Lower leg skin (tissue), 3 donors: Measurements from ENCODE around the gene LDB2.

Source experiments
- POLR2A ChIP-seq, 2 donors: fragments of 450-650 bp; IDR thresholded peaks; one replicate each; pipeline ENCODE4 v1.6.1; 2016 to 2017; ENCODE audit warnings: antibody characterized with exemption in 2 of 2, mild to moderate bottlenecking in 1 of 2, moderate library complexity in 1 of 2
- TF ChIP-seq, protein P1 (sequence below), 3 donors: fragments of 450-650 bp; IDR thresholded peaks; one replicate each; pipeline ENCODE4 v1.5.1; 2016; ENCODE audit warnings: antibody characterized with exemption in 3 of 3, mild to moderate bottlenecking in 3 of 3, moderate library complexity in 2 of 3

DNA sequence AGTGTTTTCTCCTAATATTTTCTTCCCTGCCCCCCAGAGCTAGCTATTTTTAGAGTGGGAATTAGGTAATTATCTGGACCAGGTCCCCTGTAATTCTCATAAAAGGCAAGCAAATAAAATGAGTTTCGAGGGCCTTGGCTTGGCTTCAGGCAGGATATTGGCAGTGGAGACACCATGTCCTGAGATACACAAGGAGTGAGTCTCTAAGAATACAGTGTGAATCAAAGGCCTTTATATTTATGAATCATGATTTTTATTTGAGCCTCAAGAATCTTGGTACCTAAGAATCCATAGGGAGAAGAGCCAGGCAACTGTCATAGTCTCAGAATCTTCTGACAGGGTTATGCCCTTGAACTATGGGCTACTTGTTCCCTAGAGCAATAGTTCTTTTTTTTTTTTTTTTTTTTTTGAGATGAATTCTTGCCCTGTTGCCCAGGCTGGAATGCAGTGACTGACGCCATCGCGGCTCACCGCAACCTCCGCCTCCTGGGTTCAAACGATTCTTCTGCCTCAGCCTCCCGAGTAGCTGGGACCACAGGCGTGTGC, 205.4 kb downstream of the LDB2 start:
- TF ChIP-seq, protein P1, sequence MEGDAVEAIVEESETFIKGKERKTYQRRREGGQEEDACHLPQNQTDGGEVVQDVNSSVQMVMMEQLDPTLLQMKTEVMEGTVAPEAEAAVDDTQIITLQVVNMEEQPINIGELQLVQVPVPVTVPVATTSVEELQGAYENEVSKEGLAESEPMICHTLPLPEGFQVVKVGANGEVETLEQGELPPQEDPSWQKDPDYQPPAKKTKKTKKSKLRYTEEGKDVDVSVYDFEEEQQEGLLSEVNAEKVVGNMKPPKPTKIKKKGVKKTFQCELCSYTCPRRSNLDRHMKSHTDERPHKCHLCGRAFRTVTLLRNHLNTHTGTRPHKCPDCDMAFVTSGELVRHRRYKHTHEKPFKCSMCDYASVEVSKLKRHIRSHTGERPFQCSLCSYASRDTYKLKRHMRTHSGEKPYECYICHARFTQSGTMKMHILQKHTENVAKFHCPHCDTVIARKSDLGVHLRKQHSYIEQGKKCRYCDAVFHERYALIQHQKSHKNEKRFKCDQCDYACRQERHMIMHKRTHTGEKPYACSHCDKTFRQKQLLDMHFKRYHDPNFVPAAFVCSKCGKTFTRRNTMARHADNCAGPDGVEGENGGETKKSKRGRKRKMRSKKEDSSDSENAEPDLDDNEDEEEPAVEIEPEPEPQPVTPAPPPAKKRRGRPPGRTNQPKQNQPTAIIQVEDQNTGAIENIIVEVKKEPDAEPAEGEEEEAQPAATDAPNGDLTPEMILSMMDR (IDR thresholded peaks at IDR 0.05), result no peak
- no peak for TF ChIP-seq POLR2A (IDR thresholded peaks at IDR 0.05)
